Liver (tissue), 9 donors: ENCODE results near the gene HEG1. TPM values are rescaled to one million over a fixed set of nuclear protein-coding genes. Genes with fewer than 3 reads are reported as not detected.

Experiments
- DNase-seq: peaks from one replicate; pipeline ENCODE4 v3.0.0-alpha.2; 2017; ENCODE audit warnings: low spot score
- H3K27ac ChIP-seq, 2 donors: one replicate each; pipeline ENCODE4 v1.7.0; 2013; ENCODE audit warnings: inconsistent platforms in 2 of 2, low read length in 2 of 2, control low read depth in 1 of 2, low read depth in 1 of 2, mild to moderate bottlenecking in 1 of 2
- H3K27me3 ChIP-seq, 4 donors: one replicate each; pipeline versions ENCODE4 v1.6.1 to v1.7.0; 2013; ENCODE audit warnings: low read length in 3 of 4, inconsistent platforms in 1 of 4, mild to moderate bottlenecking in 1 of 4, moderate library complexity in 1 of 4; ENCODE audit not compliant: control insufficient read depth in 4 of 4, insufficient read depth in 4 of 4
- H3K36me3 ChIP-seq, 4 donors: one replicate each; pipeline versions ENCODE4 v1.6.1 to v1.7.0; 2013; ENCODE audit warnings: low read length in 3 of 4, mild to moderate bottlenecking in 3 of 4, low read depth in 1 of 4, moderate library complexity in 1 of 4; ENCODE audit not compliant: control insufficient read depth in 4 of 4, insufficient read depth in 3 of 4
- H3K4me1 ChIP-seq, 4 donors: one replicate each; pipeline versions ENCODE4 v1.6.1 to v1.7.0; 2013; ENCODE audit warnings: low read length in 3 of 4, mild to moderate bottlenecking in 3 of 4, moderate library complexity in 1 of 4; ENCODE audit not compliant: control insufficient read depth in 4 of 4, insufficient read depth in 4 of 4
- H3K4me3 ChIP-seq, 3 donors: one replicate each; pipeline versions ENCODE4 v1.6.1 to v1.7.0; 2013; ENCODE audit warnings: low read length in 3 of 3, control low read depth in 1 of 3, low read depth in 1 of 3, mild to moderate bottlenecking in 1 of 3
- H3K9ac ChIP-seq, 2 donors: one replicate each; pipeline ENCODE4 v1.7.0; 2013; ENCODE audit warnings: low read length in 2 of 2, mild to moderate bottlenecking in 2 of 2, moderate library complexity in 2 of 2, control low read depth in 1 of 2, low read depth in 1 of 2
- H3K9me3 ChIP-seq, 4 donors: one replicate each; pipeline versions ENCODE4 v1.6.1 to v1.7.0; 2013; ENCODE audit warnings: low read length in 3 of 4; ENCODE audit not compliant: control insufficient read depth in 4 of 4
- ATF3 ChIP-seq: IDR thresholded peaks from 2 replicates; pipeline ENCODE4 v1.6.1; 2016; ENCODE audit warnings: antibody characterized with exemption
- CTCF ChIP-seq: fragments of 150-350 bp; IDR thresholded peaks from 2 replicates; pipeline ENCODE4 v1.5.1; 2017; ENCODE audit warnings: improper control_type of control experiment, low read depth, low read length; ENCODE audit not compliant: missing input control
- EGR1 ChIP-seq, 2 donors: IDR thresholded peaks; 2 replicates each; pipeline ENCODE4 v1.6.1; 2016 to 2018; ENCODE audit warnings: antibody characterized with exemption in 2 of 2, low read depth in 2 of 2
- FOXA1 ChIP-seq: IDR thresholded peaks from 2 replicates; pipeline ENCODE4 v1.6.1; 2016; ENCODE audit warnings: antibody characterized with exemption
- FOXA2 ChIP-seq: IDR thresholded peaks from 2 replicates; pipeline ENCODE4 v1.6.1; 2016; ENCODE audit warnings: antibody characterized with exemption
- GABPA ChIP-seq, 2 donors: IDR thresholded peaks in 1 of 2; conservative IDR thresholded peaks in 1 of 2; 2 replicates each; pipeline ENCODE4 v1.6.1; 2016; ENCODE audit warnings: antibody characterized with exemption in 2 of 2, mild to moderate bottlenecking in 1 of 2, moderate library complexity in 1 of 2
- HNF4A ChIP-seq, 2 donors: conservative IDR thresholded peaks; 2 replicates each; pipeline ENCODE4 v1.6.1; 2016; ENCODE audit warnings: antibody characterized with exemption in 2 of 2, mild to moderate bottlenecking in 2 of 2
- HNF4G ChIP-seq: IDR thresholded peaks from 2 replicates; pipeline ENCODE4 v1.6.1; 2016; ENCODE audit warnings: antibody characterized with exemption
- JUND ChIP-seq, 2 donors: IDR thresholded peaks; 2 replicates each; pipeline ENCODE4 v1.6.1; 2016; ENCODE audit warnings: antibody characterized with exemption in 2 of 2
- MAX ChIP-seq: IDR thresholded peaks from 2 replicates; pipeline ENCODE4 v1.6.1; 2016; ENCODE audit warnings: antibody characterized with exemption
- NR2F2 ChIP-seq: IDR thresholded peaks from 2 replicates; pipeline ENCODE4 v1.6.1; 2016; ENCODE audit warnings: antibody characterized with exemption
- RAD21 ChIP-seq, 2 donors: IDR thresholded peaks; 2 replicates each; pipeline ENCODE4 v1.6.1; 2016; ENCODE audit warnings: antibody characterized with exemption in 2 of 2, mild to moderate bottlenecking in 2 of 2
- SP1 ChIP-seq: IDR thresholded peaks from 2 replicates; pipeline ENCODE4 v1.6.1; 2018; ENCODE audit warnings: antibody characterized with exemption, mild to moderate bottlenecking
- TAF1 ChIP-seq: conservative IDR thresholded peaks from 2 replicates; pipeline ENCODE4 v1.6.1; 2016; ENCODE audit warnings: antibody characterized with exemption, mild to moderate bottlenecking
- YY1 ChIP-seq: IDR thresholded peaks from 2 replicates; pipeline ENCODE4 v1.6.1; 2016; ENCODE audit warnings: antibody characterized with exemption, mild to moderate bottlenecking
- ZBTB33 ChIP-seq: IDR thresholded peaks from 2 replicates; pipeline ENCODE4 v1.6.1; 2016; ENCODE audit warnings: antibody characterized with exemption
- whole genome bisulfite sequencing: extraction: QIAGEN DNeasy Blood & Tissue Kit; methylation state at CpG from one replicate; pipeline ENCODE4 v1.1.7; 2013; 5-methylcytosine and 5-hydroxymethylcytosine counted together
- polyA plus RNA-seq, 2 donors: library from polyadenylated mRNA; stranded (reverse) in 1 of 2; unstranded in 1 of 2; fragments of 200-250 nt in 1 of 2; fragments of >200 nt in 1 of 2; fragmentation: Nextera tagmentation in 1 of 2; extraction: Ambion mirVana in 1 of 2; gene quantifications; one replicate each; pipeline versions ENCODE4 v1.2.1 to v1.2.3, GENCODE V29; 2013 to 2015
- total RNA-seq, 2 donors: library from RNA; depleted of rRNA; stranded (reverse); fragments of >200 nt; gene quantifications; one replicate each; pipeline ENCODE4 v1.2.3, GENCODE V29; 2014
- TF ChIP-seq, protein P1 (sequence below): IDR thresholded peaks from 2 replicates; pipeline ENCODE4 v1.6.1; 2016; ENCODE audit warnings: antibody characterized with exemption, mild to moderate bottlenecking
- donor health status: healthy.
- donor health status: healthy.
- donor health status: healthy.
- donor health status: healthy.
- donor health status: healthy.

HEG1 gene
- total and polyA plus RNA-seq, 4 donors, result 1.4 to 16.0 (median 5.3) TPM

DNA sequence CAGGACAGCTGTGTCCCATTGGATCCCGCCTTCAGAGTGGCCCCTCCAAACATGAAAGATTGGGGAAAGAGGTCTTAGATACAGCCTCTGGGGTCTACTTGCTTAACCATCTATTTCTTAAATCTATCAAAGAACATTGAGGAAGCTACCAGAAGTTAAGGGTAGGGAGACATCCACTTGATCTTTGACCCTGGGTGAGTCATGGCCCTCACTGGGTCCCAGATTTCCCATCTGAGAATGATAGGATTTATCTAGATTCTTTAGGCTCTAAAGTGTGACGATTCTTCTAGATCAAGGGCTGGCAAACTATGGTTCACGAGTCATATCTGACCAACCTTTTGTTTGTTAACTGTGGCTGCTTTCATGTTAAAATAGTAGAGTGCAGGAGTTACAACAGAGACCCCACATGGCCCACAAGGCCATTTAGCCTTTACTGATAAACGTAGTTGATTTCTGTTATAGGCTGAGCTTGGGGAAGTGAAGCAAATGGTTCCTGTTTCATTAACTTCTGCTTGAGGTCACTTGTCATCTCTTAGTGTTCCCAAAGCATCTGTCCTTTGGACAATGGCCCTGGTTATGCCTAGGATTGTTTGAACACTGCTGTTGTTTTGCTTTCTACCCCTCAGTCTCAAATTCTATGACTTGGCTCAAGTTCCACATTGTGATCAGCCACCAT is 129.2 kb downstream of the HEG1 start:
- Histone ChIP-seq H3K9me3 (no peaks in the 10 kb centered on the region), H3K27ac (no peak overlapping the region), H3K4me1 (peaks cover 0 to 9% (median 0%) of the 10 kb centered on the region in 4 donors), H3K36me3 (no peaks in the 10 kb centered on the region), H3K27me3 (no peaks in the 10 kb centered on the region), H3K9ac (no peak overlapping the region), H3K4me3 (no peak overlapping the region)
- TF ChIP-seq YY1 (no peak), ATF3 (no peak), TAF1 (no peak)
- TF ChIP-seq, protein P1, sequence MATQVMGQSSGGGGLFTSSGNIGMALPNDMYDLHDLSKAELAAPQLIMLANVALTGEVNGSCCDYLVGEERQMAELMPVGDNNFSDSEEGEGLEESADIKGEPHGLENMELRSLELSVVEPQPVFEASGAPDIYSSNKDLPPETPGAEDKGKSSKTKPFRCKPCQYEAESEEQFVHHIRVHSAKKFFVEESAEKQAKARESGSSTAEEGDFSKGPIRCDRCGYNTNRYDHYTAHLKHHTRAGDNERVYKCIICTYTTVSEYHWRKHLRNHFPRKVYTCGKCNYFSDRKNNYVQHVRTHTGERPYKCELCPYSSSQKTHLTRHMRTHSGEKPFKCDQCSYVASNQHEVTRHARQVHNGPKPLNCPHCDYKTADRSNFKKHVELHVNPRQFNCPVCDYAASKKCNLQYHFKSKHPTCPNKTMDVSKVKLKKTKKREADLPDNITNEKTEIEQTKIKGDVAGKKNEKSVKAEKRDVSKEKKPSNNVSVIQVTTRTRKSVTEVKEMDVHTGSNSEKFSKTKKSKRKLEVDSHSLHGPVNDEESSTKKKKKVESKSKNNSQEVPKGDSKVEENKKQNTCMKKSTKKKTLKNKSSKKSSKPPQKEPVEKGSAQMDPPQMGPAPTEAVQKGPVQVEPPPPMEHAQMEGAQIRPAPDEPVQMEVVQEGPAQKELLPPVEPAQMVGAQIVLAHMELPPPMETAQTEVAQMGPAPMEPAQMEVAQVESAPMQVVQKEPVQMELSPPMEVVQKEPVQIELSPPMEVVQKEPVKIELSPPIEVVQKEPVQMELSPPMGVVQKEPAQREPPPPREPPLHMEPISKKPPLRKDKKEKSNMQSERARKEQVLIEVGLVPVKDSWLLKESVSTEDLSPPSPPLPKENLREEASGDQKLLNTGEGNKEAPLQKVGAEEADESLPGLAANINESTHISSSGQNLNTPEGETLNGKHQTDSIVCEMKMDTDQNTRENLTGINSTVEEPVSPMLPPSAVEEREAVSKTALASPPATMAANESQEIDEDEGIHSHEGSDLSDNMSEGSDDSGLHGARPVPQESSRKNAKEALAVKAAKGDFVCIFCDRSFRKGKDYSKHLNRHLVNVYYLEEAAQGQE, result no peak
- DNase-seq, result no peak
- 80% methylated on average over 4 of the region's 4 CpGs for WGBS

DNA sequence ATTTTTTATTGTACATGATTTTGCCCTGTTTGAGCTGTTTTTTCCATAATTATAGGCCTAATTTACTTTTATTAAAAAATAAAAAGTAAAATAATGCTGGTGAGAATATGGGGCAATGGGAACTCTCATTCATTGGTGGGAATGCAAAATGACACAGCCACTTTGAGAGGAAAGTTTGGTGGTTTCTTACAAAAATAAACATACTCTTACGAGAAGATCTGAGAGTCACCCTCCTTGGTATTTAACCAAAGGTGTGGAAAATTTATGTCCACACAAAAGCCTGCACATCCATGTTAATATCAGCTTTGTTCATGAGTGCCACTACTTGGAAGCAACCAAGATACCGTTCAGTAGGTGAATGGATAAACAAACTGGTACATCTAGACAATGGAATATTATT is 131.1 kb downstream of the HEG1 start:
- H3K36me3 ChIP-seq, result no peaks in the 10 kb centered on the region
- 90% methylated on average over 2 of the region's 2 CpGs for WGBS
- H3K27me3 ChIP-seq, result no peaks in the 10 kb centered on the region
- H3K9ac ChIP-seq, result no peak overlapping the region
- H3K4me1 ChIP-seq, result peaks cover 0 to 13% (median 0%) of the 10 kb centered on the region in 4 donors
- TF ChIP-seq TAF1, result no peak
- TF ChIP-seq FOXA2, result no peak
- no peak for TF ChIP-seq NR2F2
- TF ChIP-seq, protein P1, result no peak
- TF ChIP-seq RAD21 (IDR thresholded peaks at IDR 0.05), result no peak
- no peak for TF ChIP-seq YY1
- TF ChIP-seq ATF3, result no peak
- TF ChIP-seq SP1, result no peak
- TF ChIP-seq MAX, result no peak
- TF ChIP-seq FOXA1, result no peak
- no peak for TF ChIP-seq HNF4G
- TF ChIP-seq HNF4A (conservative IDR thresholded peaks at IDR 0.05), result no peak
- TF ChIP-seq GABPA (IDR thresholded peaks at IDR 0.05 in 1 of 2, conservative IDR thresholded peaks at IDR 0.05 in 1 of 2), result no peak
- no peak for TF ChIP-seq CTCF
- TF ChIP-seq ZBTB33, result no peak
- TF ChIP-seq EGR1 (IDR thresholded peaks at IDR 0.05; ENCODE audit: low read depth in 2 of 2), result no peak
- no peak for TF ChIP-seq JUND (IDR thresholded peaks at IDR 0.05)
- H3K4me3 ChIP-seq, result no peak overlapping the region
- H3K27ac ChIP-seq, result no peak overlapping the region
- no peak for DNase-seq
- no peaks in the 10 kb centered on the region for H3K9me3 ChIP-seq
